ENCODE data around the gene NRSN1. TPM values are rescaled to one million over a fixed set of nuclear protein-coding genes. Genes with fewer than 3 reads are reported as not detected.

NRSN1 gene, protein sequence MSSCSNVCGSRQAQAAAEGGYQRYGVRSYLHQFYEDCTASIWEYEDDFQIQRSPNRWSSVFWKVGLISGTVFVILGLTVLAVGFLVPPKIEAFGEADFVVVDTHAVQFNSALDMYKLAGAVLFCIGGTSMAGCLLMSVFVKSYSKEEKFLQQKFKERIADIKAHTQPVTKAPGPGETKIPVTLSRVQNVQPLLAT
- 31.6 TPM for total RNA-seq

DNA sequence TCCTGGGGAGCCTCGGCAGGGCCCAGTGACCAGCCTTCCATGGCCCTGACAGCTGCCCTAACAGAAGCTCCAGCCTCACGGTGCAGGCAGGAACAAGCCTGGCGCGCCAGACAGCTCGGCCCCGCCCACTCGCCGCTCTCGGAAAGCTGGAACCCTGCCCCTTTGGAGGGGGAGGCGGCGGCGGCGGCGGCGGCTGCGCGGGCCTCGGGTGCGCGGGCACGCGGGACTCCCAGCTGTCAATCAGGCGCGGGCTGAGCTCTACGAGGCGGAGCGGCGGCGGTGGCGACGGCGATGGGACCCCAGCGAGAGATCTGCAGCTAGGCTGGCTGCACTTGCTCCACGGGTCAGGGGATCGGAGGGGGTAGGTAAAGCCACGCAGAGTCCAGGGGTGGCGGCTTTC, at the start of gene NRSN1:
Gene NRSN1, plus strand, starts transcription at position 236 of the 400 bp plus-strand sequence. CDS start 8,113 bp downstream, outside the sequence.

Small RNAs within 50 kb of the gene (small RNA-seq; reads per million reads assigned to genes)
- 0.67 reads per million, percentile 58 among the genes with 10 or more reads in this experiment for gene RF00218 (ENCODE audit: low replicate concordance)

Other genes starting within 250 kb of the NRSN1 start
- gene DCDC2, start 231.8 kb downstream of the NRSN1 start, total RNA-seq, result 1.3 TPM

Data from parietal lobe (tissue), 2 donors.